IPS-NIHi7 (cell line): ENCODE data around the gene STK33.

ENCODE experiments used
- DNase-seq: peaks from one replicate; pipeline ENCODE4 v3.0.0; 2012; ENCODE audit warnings: mixed read lengths; ENCODE audit errors: extremely low spot score

The STK33 gene

GRCh38 chr11:8356216-8356615 lies 237.8 kb downstream of the STK33 start:
- no peak for DNase-seq

GRCh38 chr11:8355416-8355742 lies 238.6 kb downstream of the STK33 start:
- no peak for DNase-seq

GRCh38 chr11:8354622-8355415 lies 239.2 kb downstream of the STK33 start:
- DNase-seq, result no peak

- DNase-seq, result no peak
Observed at GRCh38 chr11:8352876-8353505, 241.0 kb downstream of the STK33 start.

- DNase-seq, result no peak
Observed at GRCh38 chr11:8352103-8352875, 241.7 kb downstream of the STK33 start.

- DNase-seq, result no peak
Observed at GRCh38 chr11:8351223-8351622, 242.8 kb downstream of the STK33 start.

- DNase-seq, result no peak
Observed at GRCh38 chr11:8347978-8348377, 246.1 kb downstream of the STK33 start.

- DNase-seq, result no peak
Observed at GRCh38 chr11:8346157-8346755, 247.8 kb downstream of the STK33 start.

- no peak for DNase-seq
Observed at GRCh38 chr11:8345179-8345578, 248.8 kb downstream of the STK33 start.

GRCh38 chr11:8344346-8344745 lies 249.7 kb downstream of the STK33 start:
- no peak for DNase-seq

GRCh38 chr11:8342821-8343681 lies 251.0 kb downstream of the STK33 start:
- DNase-seq, result no peak

GRCh38 chr11:8341996-8342395 lies 252.0 kb downstream of the STK33 start:
- DNase-seq, result no peak
